CD14-positive monocyte (primary cell): ENCODE data around the gene RPL28. TPM values are rescaled to one million over a fixed set of nuclear protein-coding genes. Genes with fewer than 3 reads are reported as not detected.
A peak's percentile ranks its signal among the peaks of the same experiment; 100 is the strongest.

ENCODE experiments used
- DNase-seq, 3 donors: peaks; one replicate each; pipeline ENCODE4 v3.0.0-alpha.2; 2011 to 2022
- H2AFZ ChIP-seq: 2 replicates; pipeline ENCODE4 v1.6.0; 2012; ENCODE audit warnings: mild to moderate bottlenecking, low read depth, low read length, inconsistent platforms; ENCODE audit not compliant: insufficient read depth, poor library complexity, severe bottlenecking
- H3K27ac ChIP-seq, 2 donors: 1 replicate in 1 of 2; 2 replicates in 1 of 2; pipeline ENCODE4 v1.5.1; 2012 to 2013; ENCODE audit warnings: low read length in 2 of 2, control low read depth in 1 of 2, inconsistent platforms in 1 of 2, low read depth in 1 of 2, mild to moderate bottlenecking in 1 of 2
- H3K27me3 ChIP-seq, 2 donors: one replicate each; pipeline versions ENCODE4 v1.6.0 to v1.6.1; 2011 to 2013; ENCODE audit warnings: low read length in 2 of 2; ENCODE audit not compliant: control insufficient read depth in 2 of 2, insufficient read depth in 2 of 2
- H3K36me3 ChIP-seq, 2 donors: replicated peaks in 1 of 2; 1 replicate in 1 of 2; 2 replicates in 1 of 2; pipeline versions ENCODE4 v1.5.1 to v1.6.1; 2012 to 2013; ENCODE audit warnings: low read length in 2 of 2, control low read depth in 1 of 2, inconsistent platforms in 1 of 2, mild to moderate bottlenecking in 1 of 2; ENCODE audit not compliant: insufficient read depth in 2 of 2, control insufficient read depth in 1 of 2
- H3K4me1 ChIP-seq, 2 donors: 1 replicate in 1 of 2; 2 replicates in 1 of 2; pipeline versions ENCODE4 v1.5.1 to v1.6.1; 2012 to 2013; ENCODE audit warnings: low read length in 2 of 2, control low read depth in 1 of 2, inconsistent platforms in 1 of 2, mild to moderate bottlenecking in 1 of 2, moderate library complexity in 1 of 2; ENCODE audit not compliant: insufficient read depth in 2 of 2, control insufficient read depth in 1 of 2
- H3K4me2 ChIP-seq: replicated peaks from 2 replicates; pipeline ENCODE3; 2012; ENCODE audit warnings: low read length, moderate library complexity, mild to moderate bottlenecking; ENCODE audit not compliant: poor library complexity, severe bottlenecking; ENCODE audit errors: extremely low read depth
- H3K4me3 ChIP-seq, 3 experiments: fragments of 200-600 bp in 1 of 3; sonication (generic) in 1 of 3; replicated peaks in 1 of 3; 1 replicate in 2 of 3; 2 replicates in 1 of 3; pipeline ENCODE4 v1.5.1; 2011 to 2013; ENCODE audit warnings: low read length in 3 of 3, mild to moderate bottlenecking in 3 of 3, control low read depth in 2 of 3, low read depth in 2 of 3, inconsistent platforms in 1 of 3, moderate library complexity in 1 of 3
- H3K79me2 ChIP-seq: 2 replicates; pipeline ENCODE4 v1.6.0; 2012; ENCODE audit warnings: mild to moderate bottlenecking, control low read depth, inconsistent platforms, low read length, moderate library complexity; ENCODE audit not compliant: insufficient read depth
- H3K9ac ChIP-seq: 2 replicates; pipeline ENCODE4 v1.6.0; 2017; ENCODE audit warnings: low read length, mild to moderate bottlenecking; ENCODE audit not compliant: insufficient read depth, poor library complexity, severe bottlenecking
- H3K9me3 ChIP-seq, 2 donors: replicated peaks in 1 of 2; 1 replicate in 1 of 2; 2 replicates in 1 of 2; pipeline versions ENCODE4 v1.5.1 to v1.6.1; 2012 to 2013; ENCODE audit warnings: low read length in 2 of 2, control low read depth in 1 of 2; ENCODE audit not compliant: control insufficient read depth in 1 of 2, insufficient read depth in 1 of 2
- H4K20me1 ChIP-seq: 2 replicates; pipeline ENCODE4 v1.6.0; 2012; ENCODE audit warnings: mild to moderate bottlenecking, low read length, control low read depth, moderate library complexity; ENCODE audit not compliant: insufficient read depth
- H3K27ac Mint-ChIP-seq, 7 donors: one replicate each; pipeline ENCODE4 v1.8.0; 2020; ENCODE audit warnings: mild to moderate bottlenecking in 7 of 7, mixed read lengths in 7 of 7, moderate library complexity in 6 of 7, inconsistent platforms in 2 of 7
- H3K27me3 Mint-ChIP-seq, 3 donors: one replicate each; pipeline ENCODE4 v1.8.0; 2021 to 2022; ENCODE audit warnings: low read depth in 3 of 3, mild to moderate bottlenecking in 3 of 3, mixed read lengths in 3 of 3, moderate library complexity in 3 of 3, inconsistent platforms in 1 of 3
- H3K36me3 Mint-ChIP-seq, 2 donors: one replicate each; pipeline ENCODE4 v1.8.0; 2020; ENCODE audit warnings: mixed read lengths in 2 of 2, inconsistent platforms in 1 of 2, mild to moderate bottlenecking in 1 of 2
- H3K4me1 Mint-ChIP-seq: one replicate; pipeline ENCODE4 v1.8.0; 2020; ENCODE audit warnings: mild to moderate bottlenecking, mixed read lengths
- H3K4me3 Mint-ChIP-seq, 2 donors: one replicate each; pipeline ENCODE4 v1.8.0; 2020; ENCODE audit warnings: mild to moderate bottlenecking in 2 of 2, mixed read lengths in 2 of 2, moderate library complexity in 1 of 2
- H3K9me3 Mint-ChIP-seq, 7 donors: one replicate each; pipeline ENCODE4 v1.8.0; 2020 to 2022; ENCODE audit warnings: mixed read lengths in 7 of 7, mild to moderate bottlenecking in 6 of 7, moderate library complexity in 6 of 7, inconsistent platforms in 2 of 7
- CTCF ChIP-seq: fragments of 200-600 bp; IDR thresholded peaks from one replicate; pipeline ENCODE4 v1.8.0; 2022; ENCODE audit warnings: antibody characterized with exemption, mild to moderate bottlenecking
- WGBS: methylation state at CpG from one replicate; pipeline ENCODE4 v1.1.5; 2013; ENCODE audit warnings: missing lambda C conversion rate; ENCODE audit not compliant: insufficient coverage; 5-methylcytosine and 5-hydroxymethylcytosine counted together
- intact Hi-C, 2 donors: fragments of 100-400 bp; cut with micrococcal nuclease; formaldehyde crosslinking; loops; one replicate each; pipeline versions ENCODE4 v1.15.0 to v1.15.1; 2023
- polyA plus RNA-seq, 3 donors: library from polyadenylated mRNA; depleted of rRNA in 1 of 3; unstranded in 2 of 3; stranded (reverse) in 1 of 3; fragments of 300-500 nt in 2 of 3; fragments of >200 nt in 1 of 3; fragmentation: Illumina TruSeq in 2 of 3; gene quantifications; 1 replicate in 2 of 3; 2 replicates in 1 of 3; pipeline ENCODE4 v1.2.3, GENCODE V29; 2012 to 2021

RPL28 gene
- polyA plus RNA-seq, 3 donors = 199 to 3,862 (median 208) TPM

- Mint-ChIP-seq H3K4me1 (peaks cover 21% of the 10 kb centered on the region), H3K27ac (no peak overlapping the region), H3K9me3 (peaks cover 0 to 36% (median 12%) of the 10 kb centered on the region in 7 donors), H3K27me3 (peaks cover 32 to 68% (median 58%) of the 10 kb centered on the region in 3 donors), H3K4me3 (peak overlapping the region in 1 of 2 donors; percentile 69), H3K36me3 (peaks cover 5 to 12% of the 10 kb centered on the region in 2 donors)
- Histone ChIP-seq H3K27me3 (peaks cover 26 to 69% of the 10 kb centered on the region in 2 donors), H3K36me3 (no peaks in the 10 kb centered on the region), H2AFZ (no peak overlapping the region), H3K79me2 (no peaks in the 10 kb centered on the region), H4K20me1 (no peaks in the 10 kb centered on the region), H3K4me2 (no peak overlapping the region), H3K4me3 (no peak overlapping the region), H3K9ac (no peak overlapping the region), H3K27ac (no peak overlapping the region), H3K4me1 (peaks cover 21 to 24% of the 10 kb centered on the region in 2 donors), H3K9me3 (peaks cover 0 to 22% of the 10 kb centered on the region in 2 donors)
- no peak for TF ChIP-seq CTCF
- 0% methylated on average over 4 of the region's 18 CpGs for whole genome bisulfite sequencing
- no peak for DNase-seq
- intact Hi-C loops = no loop called here
Measured at GRCh38 chr19:55443824-55444480, 58.2 kb downstream of the RPL28 start.

- Mint-ChIP-seq H3K27ac (no peak overlapping the region), H3K9me3 (peaks cover 0 to 32% (median 12%) of the 10 kb centered on the region in 7 donors), H3K4me3 (peak overlapping the region in 1 of 2 donors; percentile 69), H3K4me1 (peaks cover 20% of the 10 kb centered on the region), H3K36me3 (peaks cover 5 to 9% of the 10 kb centered on the region in 2 donors), H3K27me3 (peaks cover 25 to 61% (median 55%) of the 10 kb centered on the region in 3 donors)
- Histone ChIP-seq H3K4me3 (no peak overlapping the region), H3K4me1 (peaks cover 21 to 24% of the 10 kb centered on the region in 2 donors), H3K9me3 (peaks cover 0 to 22% of the 10 kb centered on the region in 2 donors), H3K9ac (no peak overlapping the region), H2AFZ (no peak overlapping the region), H4K20me1 (no peaks in the 10 kb centered on the region), H3K79me2 (no peaks in the 10 kb centered on the region), H3K27ac (no peak overlapping the region), H3K27me3 (peaks cover 26 to 69% of the 10 kb centered on the region in 2 donors), H3K4me2 (no peak overlapping the region), H3K36me3 (no peaks in the 10 kb centered on the region)
- DNase-seq = no peak
- no peak for TF ChIP-seq CTCF
- 51% methylated on average over 11 of the region's 11 CpGs for WGBS
- intact Hi-C loops = no loop called here
Measured at GRCh38 chr19:55444646-55445045, 58.9 kb downstream of the RPL28 start.
